IPS DF 19.7 (cell line): ENCODE results near the gene TRMT1.

Source experiments
- DNase-seq: peaks from one replicate; pipeline ENCODE4 v3.0.0-alpha.2; 2013; ENCODE audit warnings: low read depth, low spot score

The TRMT1 gene

GRCh38 chr19:13102416-13102665, 14.2 kb downstream of the TRMT1 start:
- DNase-seq = no peak

- no peak for DNase-seq
These were observed 14.7 kb downstream of the TRMT1 start for GRCh38 chr19:13101590-13102415.

- no peak for DNase-seq
These were observed 15.5 kb downstream of the TRMT1 start for GRCh38 chr19:13100841-13101589.

- DNase-seq = no peak
These were observed 16.4 kb downstream of the TRMT1 start for GRCh38 chr19:13100031-13100588.

GRCh38 chr19:13099073-13099999, 17.2 kb downstream of the TRMT1 start:
- DNase-seq = no peak

- no peak for DNase-seq
These were observed 18.1 kb downstream of the TRMT1 start for GRCh38 chr19:13098277-13099072.

GRCh38 chr19:13097463-13098258, 18.9 kb downstream of the TRMT1 start:
- no peak for DNase-seq

- no peak for DNase-seq
These were observed 19.5 kb downstream of the TRMT1 start for GRCh38 chr19:13097033-13097462.

- no peak for DNase-seq
These were observed 20.3 kb downstream of the TRMT1 start for GRCh38 chr19:13095934-13096927.

- DNase-seq = no peak
These were observed 21.2 kb downstream of the TRMT1 start for GRCh38 chr19:13095393-13095784.

- DNase-seq = no peak
These were observed 21.7 kb downstream of the TRMT1 start for GRCh38 chr19:13094771-13095392.

GRCh38 chr19:13094106-13094504, 22.4 kb downstream of the TRMT1 start:
- no peak for DNase-seq

- no peak for DNase-seq
These were observed 23.0 kb downstream of the TRMT1 start for GRCh38 chr19:13093407-13094105.

GRCh38 chr19:13092606-13093235, 23.8 kb downstream of the TRMT1 start:
- DNase-seq = no peak

GRCh38 chr19:13092158-13092543, 24.4 kb downstream of the TRMT1 start:
- DNase-seq = no peak

GRCh38 chr19:13091400-13092157, 25.0 kb downstream of the TRMT1 start:
- no peak for DNase-seq
